Astrocyte of the spinal cord (primary cell): ENCODE results near the gene UNC79.

Experiments
- DNase-seq: peaks from one replicate; pipeline ENCODE4 v3.0.0; 2011; ENCODE audit warnings: low read depth, low spot score
- H3K4me3 ChIP-seq: 2 replicates; pipeline ENCODE4 v1.5.1; 2011; ENCODE audit warnings: low read depth, mild to moderate bottlenecking, low read length, moderate library complexity
- in situ Hi-C: cut with HindIII; loops from 2 replicates; pipeline ENCODE4 v1.10.0; 2017; ENCODE audit warnings: low sequenced_read_pairs
- TF ChIP-seq, protein P1 (sequence below): IDR thresholded peaks from 2 replicates; pipeline ENCODE4 v1.5.1; 2012; ENCODE audit warnings: low read depth, mild to moderate bottlenecking, low read length, inconsistent platforms

UNC79 gene

GRCh38 chr14:93716002-93716745, 285.4 kb downstream of the UNC79 start:
- in situ Hi-C loops: no loop called here
- DNase-seq: no peak
- H3K4me3 ChIP-seq: no peak overlapping the region
- TF ChIP-seq, protein P1, sequence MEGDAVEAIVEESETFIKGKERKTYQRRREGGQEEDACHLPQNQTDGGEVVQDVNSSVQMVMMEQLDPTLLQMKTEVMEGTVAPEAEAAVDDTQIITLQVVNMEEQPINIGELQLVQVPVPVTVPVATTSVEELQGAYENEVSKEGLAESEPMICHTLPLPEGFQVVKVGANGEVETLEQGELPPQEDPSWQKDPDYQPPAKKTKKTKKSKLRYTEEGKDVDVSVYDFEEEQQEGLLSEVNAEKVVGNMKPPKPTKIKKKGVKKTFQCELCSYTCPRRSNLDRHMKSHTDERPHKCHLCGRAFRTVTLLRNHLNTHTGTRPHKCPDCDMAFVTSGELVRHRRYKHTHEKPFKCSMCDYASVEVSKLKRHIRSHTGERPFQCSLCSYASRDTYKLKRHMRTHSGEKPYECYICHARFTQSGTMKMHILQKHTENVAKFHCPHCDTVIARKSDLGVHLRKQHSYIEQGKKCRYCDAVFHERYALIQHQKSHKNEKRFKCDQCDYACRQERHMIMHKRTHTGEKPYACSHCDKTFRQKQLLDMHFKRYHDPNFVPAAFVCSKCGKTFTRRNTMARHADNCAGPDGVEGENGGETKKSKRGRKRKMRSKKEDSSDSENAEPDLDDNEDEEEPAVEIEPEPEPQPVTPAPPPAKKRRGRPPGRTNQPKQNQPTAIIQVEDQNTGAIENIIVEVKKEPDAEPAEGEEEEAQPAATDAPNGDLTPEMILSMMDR: no peak

GRCh38 chr14:93716746-93717667, 286.3 kb downstream of the UNC79 start:
- no peak overlapping the region for H3K4me3 ChIP-seq
- TF ChIP-seq, protein P1: no peak
- DNase-seq: no peak
- in situ Hi-C loops: no loop called here

DNA sequence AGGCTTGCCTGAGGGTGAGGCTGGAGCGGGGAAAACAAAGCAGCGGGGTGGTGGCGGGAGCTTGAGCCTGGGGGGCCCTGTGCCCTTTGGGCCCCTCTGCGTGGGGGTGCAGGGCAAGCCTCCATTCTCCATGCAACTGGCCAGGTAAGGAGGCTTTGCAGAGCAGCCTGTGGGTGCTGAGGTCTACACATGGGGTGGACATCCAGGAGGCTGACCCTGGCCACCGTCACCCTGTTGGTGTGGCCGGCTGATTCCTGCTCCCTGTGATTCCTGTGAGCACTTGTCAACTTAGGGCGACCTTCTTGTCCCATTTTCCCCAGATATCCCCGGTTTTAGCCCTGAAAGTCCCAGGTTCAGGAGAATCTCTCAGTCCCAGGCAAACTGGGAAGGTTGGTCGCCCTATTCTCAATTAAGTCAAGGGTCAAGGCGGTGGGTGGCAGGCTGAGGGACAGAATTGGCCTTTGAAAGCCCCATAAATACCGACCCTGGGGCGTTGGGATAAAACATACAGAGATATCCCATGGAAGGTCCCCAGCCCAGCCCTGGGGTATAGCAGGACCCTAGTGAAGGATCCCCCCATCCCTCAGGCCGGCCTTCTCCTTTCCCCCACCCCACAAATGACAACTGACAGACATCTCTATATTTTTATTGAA, 287.1 kb downstream of the UNC79 start:
- in situ Hi-C loops: no loop called here
- no peak for DNase-seq
- TF ChIP-seq, protein P1: no peak

DNA sequence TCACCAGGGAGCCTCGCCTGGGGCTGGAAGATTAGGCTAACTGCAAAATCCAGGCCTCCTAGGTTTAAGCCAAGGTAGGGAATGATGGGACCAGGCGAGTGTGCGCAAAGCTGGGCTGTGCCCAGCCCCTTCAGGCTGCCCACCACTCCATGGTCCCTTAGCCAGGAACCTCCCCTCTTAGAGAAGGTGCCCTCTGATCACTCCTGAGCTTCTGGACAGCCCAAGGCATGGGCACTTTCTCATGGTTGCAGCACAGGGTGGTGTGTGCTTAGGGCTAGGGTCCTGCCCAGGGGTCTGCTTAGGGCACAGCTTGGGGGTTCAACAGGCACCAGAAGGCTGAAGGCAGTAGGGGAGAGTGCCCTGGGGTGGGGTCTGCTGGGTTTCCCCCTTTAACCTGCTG, 288.5 kb downstream of the UNC79 start:
- TF ChIP-seq, protein P1: no peak

More for the DNA sequence above, 287.1 kb downstream of the UNC79 start:
- H3K4me3 ChIP-seq: no peak overlapping the region

GRCh38 chr14:93720076-93720815, 289.5 kb downstream of the UNC79 start:
- no peak overlapping the region for H3K4me3 ChIP-seq
- TF ChIP-seq, protein P1: no peak
- no peak for DNase-seq
- in situ Hi-C loops: no loop called here

More for the DNA sequence above, 288.5 kb downstream of the UNC79 start:
- H3K4me3 ChIP-seq: no peak overlapping the region
- no peak for DNase-seq
- in situ Hi-C loops: no loop called here
